ENCODE measurements around the gene CNTNAP5. TPM values are rescaled to one million over a fixed set of nuclear protein-coding genes. Genes with fewer than 3 reads are reported as not detected.

CNTNAP5 gene
- total RNA-seq, 3 donors from 2014 or later = 3.3 TPM; not detected in 2

- ATAC-seq = no peak
- no peak overlapping the region for H3K4me3 ChIP-seq
- H3K9me3 ChIP-seq = no peaks in the 10 kb centered on the region
- no peak for DNase-seq
- no peaks in the 10 kb centered on the region for H3K4me1 ChIP-seq (ENCODE audit: low read depth)
- intact Hi-C loops (cut with DNase I, micrococcal nuclease) = no loop called here
- TF ChIP-seq CTCF (IDR thresholded peaks at IDR 0.05) = no peak
- H3K36me3 ChIP-seq (ENCODE audit: low read depth) = no peaks in the 10 kb centered on the region
Measured at GRCh38 chr2:124609667-124610066, 584.6 kb downstream of the CNTNAP5 start.

GRCh38 chr2:124610141-124610540 is 585.1 kb downstream of the CNTNAP5 start:
- no peak for TF ChIP-seq CTCF (IDR thresholded peaks at IDR 0.05)
- Histone ChIP-seq H3K4me1 (ENCODE audit: low read depth) (no peaks in the 10 kb centered on the region), H3K36me3 (ENCODE audit: low read depth) (no peaks in the 10 kb centered on the region), H3K4me3 (no peak overlapping the region), H3K9me3 (no peaks in the 10 kb centered on the region)
- DNase-seq (no peak), ATAC-seq (no peak)
- intact Hi-C loops (cut with DNase I, micrococcal nuclease) = no loop called here

- no peak for DNase-seq
- intact Hi-C loops (cut with DNase I, micrococcal nuclease) = no loop called here
- ATAC-seq = no peak
- TF ChIP-seq CTCF (IDR thresholded peaks at IDR 0.05) = no peak
- H3K36me3 ChIP-seq (ENCODE audit: low read depth) = no peaks in the 10 kb centered on the region
- no peaks in the 10 kb centered on the region for H3K4me1 ChIP-seq (ENCODE audit: low read depth)
- H3K9me3 ChIP-seq = no peaks in the 10 kb centered on the region
- no peak overlapping the region for H3K4me3 ChIP-seq
Measured at GRCh38 chr2:124610866-124611265, 585.8 kb downstream of the CNTNAP5 start.

- TF ChIP-seq CTCF (IDR thresholded peaks at IDR 0.05) = no peak
- ATAC-seq = no peak
- no peak for DNase-seq
- no peaks in the 10 kb centered on the region for H3K9me3 ChIP-seq
- H3K4me3 ChIP-seq = no peak overlapping the region
- no peaks in the 10 kb centered on the region for H3K4me1 ChIP-seq (ENCODE audit: low read depth)
- H3K36me3 ChIP-seq (ENCODE audit: low read depth) = no peaks in the 10 kb centered on the region
- intact Hi-C loops (cut with DNase I, micrococcal nuclease) = no loop called here
Measured at GRCh38 chr2:124623560-124623959, 598.5 kb downstream of the CNTNAP5 start.

- no peak for TF ChIP-seq CTCF (IDR thresholded peaks at IDR 0.05)
- intact Hi-C loops (cut with DNase I, micrococcal nuclease) = no loop called here
- Histone ChIP-seq H3K9me3 (no peaks in the 10 kb centered on the region), H3K4me1 (ENCODE audit: low read depth) (no peaks in the 10 kb centered on the region), H3K4me3 (no peak overlapping the region), H3K36me3 (ENCODE audit: low read depth) (no peaks in the 10 kb centered on the region)
- no peak for ATAC-seq
- no peak for DNase-seq
Measured at GRCh38 chr2:124625561-124625960, 600.5 kb downstream of the CNTNAP5 start.

GRCh38 chr2:124626993-124627392 is 601.9 kb downstream of the CNTNAP5 start:
- intact Hi-C loops (cut with DNase I, micrococcal nuclease) = no loop called here
- H3K4me3 ChIP-seq = no peak overlapping the region
- H3K4me1 ChIP-seq (ENCODE audit: low read depth) = no peaks in the 10 kb centered on the region
- DNase-seq = no peak
- no peaks in the 10 kb centered on the region for H3K36me3 ChIP-seq (ENCODE audit: low read depth)
- TF ChIP-seq CTCF (IDR thresholded peaks at IDR 0.05) = no peak
- no peaks in the 10 kb centered on the region for H3K9me3 ChIP-seq
- ATAC-seq = no peak
